Fibroblast of villous mesenchyme (primary cell): ENCODE data around the gene LIF. TPM values are rescaled to one million over a fixed set of nuclear protein-coding genes. Genes with fewer than 3 reads are reported as not detected.
A peak's percentile ranks its signal among the peaks of the same experiment; 100 is the strongest.

Experiments used
- DNase-seq: peaks from one replicate; pipeline ENCODE4 v3.0.0-alpha.2; 2010; ENCODE audit warnings: low read depth
- H3K4me3 ChIP-seq: 2 replicates; pipeline ENCODE4 v1.5.1; 2011; ENCODE audit warnings: low read depth, mild to moderate bottlenecking, low read length
- total RNA-seq: library from RNA; depleted of rRNA; stranded (reverse); fragments of >200 nt; gene quantifications from 2 replicates; pipeline ENCODE4 v1.2.3, GENCODE V29; 2012
- TF ChIP-seq, protein P1 (sequence below): IDR thresholded peaks from 2 replicates; pipeline ENCODE4 v1.5.1; 2012; ENCODE audit warnings: low read depth, mild to moderate bottlenecking, low read length; ENCODE audit not compliant: insufficient read depth

Gene LIF
- total RNA-seq, 1 donor, result 7.8 TPM

DNA sequence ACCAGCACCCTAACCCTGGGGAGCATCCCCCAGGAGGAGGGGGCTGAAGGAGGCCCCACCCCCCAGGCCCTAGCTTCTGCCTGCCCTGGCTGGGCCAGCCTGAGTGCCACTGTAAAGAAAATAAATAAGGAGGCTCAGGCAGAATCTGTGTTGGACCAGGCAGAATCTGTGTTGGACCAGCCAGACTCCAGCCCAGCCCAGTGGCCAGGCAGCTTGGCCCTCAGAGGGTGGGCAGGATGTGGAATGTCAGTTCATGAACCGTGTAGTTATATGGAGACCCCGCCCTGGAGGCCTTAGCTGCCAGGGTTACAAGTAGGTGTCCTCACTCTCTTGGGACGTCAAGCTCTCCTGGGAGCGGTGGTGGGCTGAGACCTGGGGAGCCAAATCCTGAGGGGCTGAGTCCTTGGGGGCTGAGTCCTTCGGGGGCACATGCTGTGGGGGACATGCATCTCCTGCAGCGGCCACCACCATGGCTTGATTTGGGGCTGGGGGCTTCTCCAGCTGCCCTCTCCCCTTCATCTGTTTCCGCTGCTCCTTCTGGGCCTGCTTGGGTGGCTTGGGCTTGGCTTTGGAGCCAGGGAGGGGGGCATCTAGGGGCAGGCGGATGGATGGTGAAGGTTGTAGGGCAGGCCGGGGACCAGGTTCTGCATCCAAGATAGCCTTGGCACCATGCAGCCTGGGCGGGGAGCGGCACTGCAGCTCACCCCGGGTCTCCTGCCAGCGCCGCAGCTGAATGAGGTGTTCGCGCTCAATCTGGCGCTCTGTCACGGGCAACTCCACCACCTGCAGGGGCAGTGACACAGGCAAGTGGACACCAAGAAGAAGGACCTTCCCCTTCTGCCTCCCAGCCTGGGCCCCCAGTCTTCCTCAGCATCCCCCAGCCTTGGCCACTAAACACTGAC, 45.8 kb upstream of the LIF start:
- no peak overlapping the region for H3K4me3 ChIP-seq
- TF ChIP-seq, protein P1, sequence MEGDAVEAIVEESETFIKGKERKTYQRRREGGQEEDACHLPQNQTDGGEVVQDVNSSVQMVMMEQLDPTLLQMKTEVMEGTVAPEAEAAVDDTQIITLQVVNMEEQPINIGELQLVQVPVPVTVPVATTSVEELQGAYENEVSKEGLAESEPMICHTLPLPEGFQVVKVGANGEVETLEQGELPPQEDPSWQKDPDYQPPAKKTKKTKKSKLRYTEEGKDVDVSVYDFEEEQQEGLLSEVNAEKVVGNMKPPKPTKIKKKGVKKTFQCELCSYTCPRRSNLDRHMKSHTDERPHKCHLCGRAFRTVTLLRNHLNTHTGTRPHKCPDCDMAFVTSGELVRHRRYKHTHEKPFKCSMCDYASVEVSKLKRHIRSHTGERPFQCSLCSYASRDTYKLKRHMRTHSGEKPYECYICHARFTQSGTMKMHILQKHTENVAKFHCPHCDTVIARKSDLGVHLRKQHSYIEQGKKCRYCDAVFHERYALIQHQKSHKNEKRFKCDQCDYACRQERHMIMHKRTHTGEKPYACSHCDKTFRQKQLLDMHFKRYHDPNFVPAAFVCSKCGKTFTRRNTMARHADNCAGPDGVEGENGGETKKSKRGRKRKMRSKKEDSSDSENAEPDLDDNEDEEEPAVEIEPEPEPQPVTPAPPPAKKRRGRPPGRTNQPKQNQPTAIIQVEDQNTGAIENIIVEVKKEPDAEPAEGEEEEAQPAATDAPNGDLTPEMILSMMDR, result no peak
- no peak for DNase-seq

DNA sequence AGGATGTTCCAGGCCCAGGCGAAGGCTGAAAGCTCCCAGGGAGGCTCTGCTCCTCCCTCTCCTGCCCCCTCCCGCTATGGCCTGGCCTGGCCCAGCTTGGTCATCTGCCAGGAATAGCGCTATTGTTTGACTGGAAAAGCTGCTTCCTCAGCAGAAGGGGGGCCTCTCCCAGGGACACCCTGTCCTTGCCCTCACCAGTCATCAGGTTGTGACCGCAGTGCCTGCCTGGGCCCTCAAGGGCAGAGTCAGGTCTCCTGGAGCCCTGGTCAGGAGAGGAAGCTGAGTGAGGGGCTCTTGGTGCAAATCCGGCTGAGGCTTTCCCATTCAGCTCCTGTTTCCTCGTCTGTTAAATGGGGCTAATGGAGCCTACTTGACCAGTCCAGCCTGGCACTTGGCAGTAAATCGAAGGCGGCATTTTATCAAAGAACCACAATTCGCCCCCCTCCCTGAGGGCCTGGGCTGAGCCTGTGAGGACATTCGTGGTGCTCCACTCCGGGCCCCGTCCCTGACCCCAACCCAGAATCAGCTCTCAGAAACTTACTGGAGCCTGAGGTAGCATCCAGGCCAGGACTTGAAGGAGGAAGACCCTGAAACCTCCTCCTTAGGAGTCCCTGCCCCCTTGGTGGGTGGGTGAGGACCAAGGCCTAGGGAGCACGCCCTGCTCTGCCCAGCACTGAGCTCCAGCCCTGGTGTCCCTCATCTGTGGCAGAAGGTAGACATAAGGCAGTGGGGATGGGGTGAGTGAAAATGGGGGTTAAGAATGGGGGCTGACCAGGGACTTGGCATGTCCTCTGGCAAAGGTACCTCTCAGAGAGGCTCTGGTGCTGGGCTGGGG, 44.7 kb upstream of the LIF start:
- TF ChIP-seq, protein P1, result no peak
- DNase-seq, result no peak

DNA sequence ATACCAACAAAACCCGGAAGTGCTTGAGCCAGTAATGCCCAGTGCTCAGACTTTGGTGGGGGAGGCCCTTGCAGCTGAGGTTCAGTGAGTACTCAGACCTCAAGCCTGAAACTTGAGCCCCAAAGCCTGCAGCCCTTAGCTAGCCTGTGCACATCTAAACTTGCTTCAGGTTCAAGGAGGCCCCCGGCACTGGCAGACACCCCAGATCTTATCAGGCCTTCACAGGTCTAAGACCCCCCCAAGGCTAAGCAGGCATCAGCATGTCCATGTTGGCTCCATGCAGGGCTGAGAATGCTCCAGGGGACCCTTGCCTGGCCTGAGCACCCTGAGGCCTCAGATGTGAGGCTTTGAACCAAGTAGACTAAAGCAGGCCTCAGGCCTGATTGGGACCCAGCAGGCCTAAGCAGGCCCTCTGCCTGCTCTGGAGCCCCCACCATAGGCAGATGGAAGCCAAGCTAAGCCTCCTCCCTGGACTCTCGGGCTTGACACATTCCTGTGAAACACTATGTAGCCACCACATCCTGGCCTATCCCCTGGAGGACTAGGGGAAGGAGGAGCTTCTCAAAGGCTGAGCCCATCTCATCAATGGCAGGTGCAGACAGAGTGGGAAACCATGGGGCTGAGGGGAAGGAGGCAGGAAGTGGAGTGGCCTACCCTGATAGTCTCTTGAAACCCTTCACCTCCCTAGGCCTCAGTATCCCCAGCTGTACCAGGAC, 43.9 kb upstream of the LIF start:
- TF ChIP-seq, protein P1, result no peak
- no peak overlapping the region for H3K4me3 ChIP-seq
- peak; percentile 51 for DNase-seq

More for the DNA sequence above, 44.7 kb upstream of the LIF start:
- H3K4me3 ChIP-seq, result no peak overlapping the region

DNA sequence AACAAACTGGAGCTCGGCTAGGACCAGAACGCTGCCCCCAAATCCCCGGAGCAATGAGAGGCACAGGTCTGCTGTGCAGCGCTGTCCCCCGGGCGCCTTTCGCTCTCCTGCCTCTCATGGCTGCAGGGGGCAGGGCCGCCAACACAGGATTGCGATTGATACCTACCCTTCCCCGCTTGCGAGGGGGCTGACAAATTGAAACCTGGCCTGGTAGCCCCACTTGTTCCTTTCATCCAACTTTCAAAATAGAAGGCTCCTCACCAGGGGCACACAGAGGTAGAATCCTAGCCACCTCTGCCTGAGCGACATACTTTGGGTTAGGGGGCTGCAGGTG, 43.4 kb upstream of the LIF start:
- peak overlapping the region; percentile 54 for H3K4me3 ChIP-seq
- TF ChIP-seq, protein P1, result no peak

DNA sequence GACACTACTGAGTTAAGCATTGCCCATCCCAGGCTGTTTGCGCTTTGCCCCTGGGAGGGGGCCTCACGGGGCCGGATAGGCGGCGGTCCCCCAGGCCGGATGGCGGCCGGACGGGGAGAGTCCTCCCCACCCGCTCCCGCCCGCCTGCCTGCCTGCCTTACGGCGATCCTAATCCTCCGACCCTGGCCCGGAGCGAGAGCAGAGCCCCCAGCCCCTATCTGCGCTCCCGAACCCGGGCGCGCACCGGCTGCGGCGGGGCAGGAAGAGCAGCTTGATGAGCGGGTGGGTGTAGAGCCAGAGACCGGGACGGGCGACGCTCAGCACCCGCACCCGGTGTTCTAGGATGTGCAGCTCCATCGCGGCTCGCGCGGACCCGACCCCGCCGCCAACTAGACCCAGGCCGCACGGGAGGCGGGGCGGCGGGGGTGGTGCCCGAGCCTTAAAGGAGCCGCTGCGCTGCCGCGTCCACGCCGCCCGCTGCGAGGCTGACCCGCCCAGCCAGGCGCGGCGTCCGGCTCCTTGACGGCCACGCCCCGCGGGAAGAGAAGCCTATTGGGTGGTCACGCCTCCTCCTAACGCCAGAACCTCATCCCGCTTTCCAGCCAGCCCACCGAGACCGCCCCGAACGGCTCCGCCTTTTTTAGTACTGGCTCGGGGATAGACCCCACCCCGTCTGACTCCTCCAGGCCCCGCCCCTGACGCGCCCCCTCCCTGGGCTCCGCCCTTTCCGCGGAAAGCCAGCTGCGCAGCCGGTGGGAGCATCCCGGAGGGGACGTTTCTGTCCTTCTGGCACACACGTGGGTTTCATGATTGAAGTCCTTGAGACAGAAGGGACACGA, 42.8 kb upstream of the LIF start, which contains the start of gene CASTOR1:
TSS of gene CASTOR1 (minus strand) at position 365 of the 839 bp plus-strand sequence. CDS start at position 357, 8 bp downstream.
- peak within 1 kb of the TSS; percentile 78 for H3K4me3 ChIP-seq
- DNase-seq, result peak; percentile 98
- TF ChIP-seq, protein P1, result no peak

More for the DNA sequence above, 43.4 kb upstream of the LIF start:
- DNase-seq, result no peak
